Measurements from ENCODE around the gene DOCK4. TPM values are rescaled to one million over a fixed set of nuclear protein-coding genes. Genes with fewer than 3 reads are reported as not detected.

The DOCK4 gene
- total RNA-seq, 4 donors from 2014 or later: 9.9 to 30.9 (median 13.7) TPM

DNA sequence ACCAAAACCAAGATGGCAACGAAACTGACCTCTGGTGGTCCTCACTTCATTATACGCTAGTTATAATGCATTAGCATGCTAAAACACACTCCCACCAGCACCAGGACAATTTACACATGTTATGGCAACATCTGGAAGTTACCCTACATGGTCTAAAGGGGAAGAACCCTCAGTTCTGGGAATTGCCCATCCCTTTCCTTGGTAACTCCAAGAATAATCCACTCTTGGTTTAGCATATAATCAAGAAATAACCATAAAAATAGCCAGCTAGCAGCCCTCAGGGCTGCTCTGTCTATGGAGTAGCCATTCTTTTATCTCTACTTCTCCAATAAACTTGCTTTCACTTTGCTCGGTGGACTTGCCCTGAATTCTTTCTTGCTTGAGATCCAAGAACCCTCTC is 191.1 kb downstream of the DOCK4 start:
- Histone ChIP-seq H3K27me3 (no peaks in the 10 kb centered on the region), H3K4me3 (no peak overlapping the region), H3K27ac (no peak overlapping the region), H3K4me1 (peaks cover 0 to 21% (median 4%) of the 10 kb centered on the region in 3 donors), H3K36me3 (no peaks in the 10 kb centered on the region), H3K9me3 (no peaks in the 10 kb centered on the region)
- intact Hi-C loops (cut with DNase I): no loop called here
- WGBS, 2 donors: 80 to 93% methylated on average over 3 of the region's 3 CpGs
- DNase-seq: no peak
- TF ChIP-seq, protein P1, sequence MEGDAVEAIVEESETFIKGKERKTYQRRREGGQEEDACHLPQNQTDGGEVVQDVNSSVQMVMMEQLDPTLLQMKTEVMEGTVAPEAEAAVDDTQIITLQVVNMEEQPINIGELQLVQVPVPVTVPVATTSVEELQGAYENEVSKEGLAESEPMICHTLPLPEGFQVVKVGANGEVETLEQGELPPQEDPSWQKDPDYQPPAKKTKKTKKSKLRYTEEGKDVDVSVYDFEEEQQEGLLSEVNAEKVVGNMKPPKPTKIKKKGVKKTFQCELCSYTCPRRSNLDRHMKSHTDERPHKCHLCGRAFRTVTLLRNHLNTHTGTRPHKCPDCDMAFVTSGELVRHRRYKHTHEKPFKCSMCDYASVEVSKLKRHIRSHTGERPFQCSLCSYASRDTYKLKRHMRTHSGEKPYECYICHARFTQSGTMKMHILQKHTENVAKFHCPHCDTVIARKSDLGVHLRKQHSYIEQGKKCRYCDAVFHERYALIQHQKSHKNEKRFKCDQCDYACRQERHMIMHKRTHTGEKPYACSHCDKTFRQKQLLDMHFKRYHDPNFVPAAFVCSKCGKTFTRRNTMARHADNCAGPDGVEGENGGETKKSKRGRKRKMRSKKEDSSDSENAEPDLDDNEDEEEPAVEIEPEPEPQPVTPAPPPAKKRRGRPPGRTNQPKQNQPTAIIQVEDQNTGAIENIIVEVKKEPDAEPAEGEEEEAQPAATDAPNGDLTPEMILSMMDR (IDR thresholded peaks at IDR 0.05): no peak
- no peak for TF ChIP-seq POLR2A (IDR thresholded peaks at IDR 0.05)

DNA sequence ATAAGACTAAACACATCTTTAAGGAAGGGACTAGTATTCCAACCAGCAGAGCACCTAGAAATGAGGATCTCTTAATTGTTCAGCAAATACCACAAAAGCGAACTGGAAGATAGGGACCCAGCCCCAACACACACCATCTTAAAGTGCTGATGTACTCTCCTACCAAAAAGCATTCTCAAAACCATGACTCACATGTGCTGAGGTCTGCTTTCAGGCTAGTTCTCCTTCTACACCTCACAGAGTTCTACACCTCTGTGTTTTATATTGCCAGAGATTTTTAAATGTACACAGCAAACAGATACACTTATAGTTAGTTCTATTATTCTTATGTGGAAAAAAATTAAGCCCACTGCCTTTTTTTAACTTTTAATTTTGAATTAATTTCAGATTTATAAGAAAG is 191.9 kb downstream of the DOCK4 start:
- WGBS, 2 donors: 67 to 100% methylated on average over 1 of the region's 1 CpG
- H3K4me3 ChIP-seq: no peak overlapping the region
- no peak for DNase-seq
- H3K9me3 ChIP-seq: no peaks in the 10 kb centered on the region
- H3K27ac ChIP-seq: no peak overlapping the region
- no peaks in the 10 kb centered on the region for H3K36me3 ChIP-seq
- H3K27me3 ChIP-seq: no peaks in the 10 kb centered on the region
- TF ChIP-seq, protein P1 (IDR thresholded peaks at IDR 0.05): no peak
- TF ChIP-seq POLR2A (IDR thresholded peaks at IDR 0.05): no peak
- intact Hi-C loops (cut with DNase I): no loop called here
- H3K4me1 ChIP-seq: peaks cover 0 to 13% (median 4%) of the 10 kb centered on the region in 3 donors

DNA sequence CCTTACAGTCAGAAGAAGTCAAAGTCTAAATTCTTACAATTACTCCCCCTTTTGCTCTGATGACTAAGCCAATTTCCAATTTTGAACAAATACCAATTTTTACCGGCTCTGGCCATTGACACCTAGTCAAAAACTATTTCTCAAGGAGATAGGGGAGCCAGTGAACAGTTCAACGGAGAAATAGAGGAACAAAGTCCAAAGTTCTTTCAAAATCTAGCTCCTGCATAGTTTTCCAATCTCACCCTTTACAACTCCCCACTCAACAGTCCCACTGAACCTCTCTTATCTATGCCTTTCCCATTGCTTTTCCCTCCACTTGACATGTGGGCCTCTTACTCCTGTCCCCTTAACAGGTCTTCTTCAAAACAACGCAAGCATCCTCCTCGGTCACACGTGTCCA is 192.9 kb downstream of the DOCK4 start:
- peaks cover 0 to 2% (median 0%) of the 10 kb centered on the region in 3 donors for H3K4me1 ChIP-seq
- H3K9me3 ChIP-seq: no peaks in the 10 kb centered on the region
- no peak overlapping the region for H3K27ac ChIP-seq
- H3K4me3 ChIP-seq: no peak overlapping the region
- DNase-seq: no peak
- TF ChIP-seq, protein P1 (IDR thresholded peaks at IDR 0.05): no peak
- TF ChIP-seq POLR2A (IDR thresholded peaks at IDR 0.05): no peak
- H3K36me3 ChIP-seq: no peaks in the 10 kb centered on the region
- intact Hi-C loops (cut with DNase I): no loop called here
- H3K27me3 ChIP-seq: no peaks in the 10 kb centered on the region
- 85 to 91% methylated on average over 5 of the region's 5 CpGs for WGBS, 2 donors

DNA sequence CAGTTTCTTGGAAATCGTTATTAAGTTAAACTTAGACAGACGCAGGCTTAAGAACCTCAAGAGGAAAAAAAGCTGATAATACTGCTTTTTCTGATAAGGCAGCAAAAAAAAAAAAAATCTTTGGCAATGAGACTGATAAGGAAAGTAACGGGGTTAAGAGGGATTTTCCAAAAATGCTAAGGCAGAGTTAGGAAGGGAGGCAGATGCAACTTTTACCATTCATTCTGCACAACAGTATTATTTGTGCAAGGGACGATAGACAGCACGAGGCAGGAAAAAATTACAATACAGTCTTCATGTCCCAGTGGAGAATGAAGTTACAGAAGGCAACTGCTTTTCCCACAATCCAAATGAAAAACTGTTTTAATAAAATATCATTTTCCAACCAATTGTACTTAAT is 194.0 kb downstream of the DOCK4 start:
- intact Hi-C loops (cut with DNase I): no loop called here
- WGBS, 2 donors: 61 to 68% methylated on average over 5 of the region's 5 CpGs

DNA sequence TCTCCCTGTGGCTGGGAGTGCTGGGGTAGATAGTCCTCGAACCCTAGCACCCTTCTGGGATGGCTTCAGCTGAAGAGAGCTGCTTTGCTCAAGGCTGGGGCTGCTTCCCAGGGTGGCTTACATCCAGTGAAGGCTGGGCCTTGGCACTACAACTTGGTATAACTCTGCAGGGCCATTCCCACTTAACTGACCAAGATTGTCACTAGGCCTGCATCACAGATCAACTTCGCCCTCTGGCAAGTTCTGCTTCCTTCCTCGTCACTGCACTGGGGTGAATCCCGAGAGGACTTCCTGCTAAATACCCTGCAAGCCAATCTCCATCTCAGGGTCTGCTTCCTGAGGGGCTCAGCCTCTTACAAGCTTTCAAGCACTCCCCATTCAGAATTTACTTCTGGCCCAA is 195.2 kb downstream of the DOCK4 start:
- no peak for DNase-seq
- 76 to 85% methylated on average over 3 to 4 of the region's 4 CpGs for WGBS, 2 donors
- no peak overlapping the region for H3K27ac ChIP-seq

More for the DNA sequence above, 194.0 kb downstream of the DOCK4 start:
- H3K9me3 ChIP-seq: no peaks in the 10 kb centered on the region
- H3K27me3 ChIP-seq: no peaks in the 10 kb centered on the region
- no peaks in the 10 kb centered on the region for H3K4me1 ChIP-seq
- TF ChIP-seq POLR2A (IDR thresholded peaks at IDR 0.05): no peak
- TF ChIP-seq, protein P1 (IDR thresholded peaks at IDR 0.05): no peak
- no peak overlapping the region for H3K4me3 ChIP-seq
- no peaks in the 10 kb centered on the region for H3K36me3 ChIP-seq
- DNase-seq: no peak
- H3K27ac ChIP-seq: no peak overlapping the region

More for the DNA sequence above, 195.2 kb downstream of the DOCK4 start:
- no peaks in the 10 kb centered on the region for H3K27me3 ChIP-seq
- no peaks in the 10 kb centered on the region for H3K36me3 ChIP-seq
- intact Hi-C loops (cut with DNase I): no loop called here
- no peaks in the 10 kb centered on the region for H3K9me3 ChIP-seq
- TF ChIP-seq, protein P1 (IDR thresholded peaks at IDR 0.05): no peak
- no peak for TF ChIP-seq POLR2A (IDR thresholded peaks at IDR 0.05)
- no peak overlapping the region for H3K4me3 ChIP-seq
- H3K4me1 ChIP-seq: no peaks in the 10 kb centered on the region

Measured in esophagus squamous epithelium (tissue), 5 donors.